ENCODE data around the gene PELO.
"Not testable (repeated sequence)": the region's sequence is repeated elsewhere in the genome, so short reads cannot be mapped to it uniquely, and the experiment has no call there.

Gene PELO, protein sequence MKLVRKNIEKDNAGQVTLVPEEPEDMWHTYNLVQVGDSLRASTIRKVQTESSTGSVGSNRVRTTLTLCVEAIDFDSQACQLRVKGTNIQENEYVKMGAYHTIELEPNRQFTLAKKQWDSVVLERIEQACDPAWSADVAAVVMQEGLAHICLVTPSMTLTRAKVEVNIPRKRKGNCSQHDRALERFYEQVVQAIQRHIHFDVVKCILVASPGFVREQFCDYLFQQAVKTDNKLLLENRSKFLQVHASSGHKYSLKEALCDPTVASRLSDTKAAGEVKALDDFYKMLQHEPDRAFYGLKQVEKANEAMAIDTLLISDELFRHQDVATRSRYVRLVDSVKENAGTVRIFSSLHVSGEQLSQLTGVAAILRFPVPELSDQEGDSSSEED

DNA sequence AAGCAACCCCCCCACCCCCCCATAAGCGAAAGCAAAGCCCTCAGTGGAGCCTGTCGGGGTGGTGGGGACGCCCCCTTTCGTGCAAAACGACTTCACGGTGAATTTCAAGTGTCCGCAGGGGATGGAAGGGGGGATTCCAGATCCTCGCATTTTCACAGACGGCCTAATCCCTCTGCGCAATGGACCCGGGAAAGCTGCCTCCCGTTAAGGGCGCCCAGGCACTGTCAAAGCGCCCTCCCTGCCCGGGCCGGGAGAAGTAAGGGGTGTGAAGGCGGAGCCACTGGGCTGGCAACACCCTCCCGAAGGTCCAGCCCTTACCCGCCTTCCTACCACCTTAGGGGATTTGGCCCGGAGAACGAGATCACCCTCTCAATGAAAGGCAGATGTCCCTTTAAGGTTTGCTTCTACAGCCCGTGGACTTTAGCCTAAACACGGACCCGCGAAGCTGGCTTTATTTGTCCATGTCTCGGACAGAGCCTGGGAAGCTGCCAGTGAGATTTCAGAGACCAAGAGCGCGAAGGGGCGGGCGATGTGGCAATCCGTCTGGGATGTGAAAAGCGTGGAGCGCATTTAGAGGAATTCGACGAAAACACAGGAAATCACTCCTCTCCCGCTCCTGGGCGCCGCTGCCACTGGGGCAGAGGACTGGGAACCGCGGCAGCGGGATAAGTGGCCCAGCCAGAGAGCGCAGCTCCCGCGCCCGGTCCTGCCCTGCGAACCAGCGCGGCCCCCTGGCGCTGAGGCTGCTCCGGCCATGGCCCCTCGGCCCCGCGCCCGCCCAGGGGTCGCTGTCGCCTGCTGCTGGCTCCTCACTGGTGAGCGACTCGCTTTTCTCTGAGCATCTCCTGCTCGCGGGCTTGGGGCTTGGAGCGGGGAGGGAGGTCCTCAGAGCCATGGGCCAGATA, at the start of gene PELO, which contains the start of gene ITGA1:
Gene PELO (plus strand): TSS at position 317 of the 905 bp plus-strand sequence. CDS start 12,479 bp downstream, outside the sequence.
Gene ITGA1 (plus strand): TSS at position 317 of the 905 bp plus-strand sequence. CDS start 438 bp downstream, at position 755.
- peak; percentile 22 to 49 for DNase-seq

DNA sequence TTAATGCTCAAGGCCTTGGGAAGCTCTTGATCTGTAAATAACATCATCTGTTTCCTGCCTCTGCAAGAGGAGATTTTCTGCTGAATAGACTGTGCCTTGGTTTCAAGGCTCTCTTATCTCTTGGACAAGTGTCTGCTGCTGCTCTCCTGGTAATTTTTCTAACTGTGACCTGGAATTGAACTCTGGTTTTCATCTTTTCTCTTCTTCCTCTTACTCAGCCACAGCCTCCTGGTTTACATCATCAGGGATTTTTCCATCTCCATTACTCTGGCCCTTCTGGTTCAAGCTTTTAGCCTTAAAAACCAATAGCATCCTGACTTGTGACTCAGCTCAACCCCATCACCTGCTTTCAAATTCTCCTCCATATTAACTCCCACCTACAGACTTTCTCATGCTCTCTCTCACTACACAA, 49.6 kb upstream of the PELO start:
- peak; percentile 14 to 18 for DNase-seq

DNA sequence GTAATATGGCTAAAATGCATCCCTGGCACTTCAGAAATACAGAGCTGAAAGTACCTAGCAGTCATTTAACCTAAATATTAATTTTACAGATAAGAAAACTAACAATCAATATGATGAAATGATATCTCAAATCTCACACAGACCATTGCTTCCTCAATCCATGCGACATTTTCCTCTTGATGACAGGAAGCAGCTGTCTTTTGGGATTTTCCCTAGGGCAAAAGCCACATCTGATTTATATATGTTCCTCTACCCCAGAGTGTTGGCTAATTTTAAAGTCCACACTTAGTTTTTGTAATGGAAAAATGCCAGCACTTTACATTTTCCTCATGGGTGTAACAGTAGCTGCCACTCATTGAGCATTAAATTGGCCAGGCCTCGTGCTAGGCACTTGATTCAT, 47.7 kb upstream of the PELO start:
- DNase-seq = no peak

DNA sequence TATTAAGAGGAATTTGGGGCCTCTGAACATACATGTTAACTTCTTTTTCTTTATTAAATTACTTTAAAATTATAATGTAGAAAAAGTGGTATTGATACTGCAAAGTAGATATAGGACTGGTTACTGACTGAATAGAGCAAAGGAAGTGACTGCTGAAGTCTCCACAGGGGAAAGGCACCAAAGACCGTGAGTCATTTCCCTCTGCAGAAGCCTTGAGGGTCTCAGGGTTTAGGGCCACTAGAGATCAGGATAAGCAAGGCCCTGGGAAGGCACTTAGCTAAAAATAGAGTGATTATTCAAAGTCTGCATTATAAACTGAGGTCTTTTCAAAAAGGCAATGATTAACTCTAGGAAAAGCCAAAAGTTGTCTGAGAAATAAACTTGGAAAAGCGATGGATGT, 44.7 kb upstream of the PELO start:
- peak; percentile 54 to 62 for DNase-seq

DNA sequence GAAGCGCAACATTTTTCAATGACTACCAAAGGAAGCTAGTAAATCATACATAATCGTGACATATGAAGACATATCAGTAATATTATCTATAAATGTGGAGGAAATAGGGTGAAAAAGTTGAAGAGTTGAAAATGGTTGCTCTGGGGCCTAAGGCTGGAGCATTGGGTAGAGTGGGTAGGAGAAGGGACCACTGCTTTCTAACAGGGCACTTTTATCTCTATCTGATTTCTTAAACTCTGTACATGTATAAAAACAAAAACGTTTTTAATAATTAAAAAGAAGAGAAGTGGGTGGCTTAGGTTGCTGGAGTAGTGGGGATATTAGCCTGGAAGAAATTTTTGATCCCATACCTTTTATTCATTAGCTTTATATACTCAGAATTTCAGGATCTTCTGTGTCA, 44.2 kb upstream of the PELO start:
- no peak for DNase-seq

DNA sequence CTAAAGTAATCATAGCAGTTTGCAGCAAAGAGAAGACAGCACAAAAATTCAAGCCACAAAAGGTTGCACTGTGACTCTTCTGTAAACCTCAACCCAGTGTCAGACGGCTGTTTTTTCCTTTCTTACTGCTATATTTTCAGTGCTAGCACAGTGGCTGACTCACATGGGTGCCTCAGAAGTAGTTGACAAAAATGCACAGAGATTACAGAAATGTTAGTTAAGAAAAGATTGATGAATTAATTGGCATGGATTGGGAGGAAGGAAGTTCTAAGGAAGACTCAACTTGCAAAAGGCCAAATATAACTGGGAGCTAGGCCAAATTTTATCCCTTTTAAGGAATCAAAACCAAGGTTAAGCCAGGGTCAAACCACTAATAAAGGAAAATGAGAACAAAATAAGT, 43.7 kb upstream of the PELO start:
- DNase-seq = peak; percentile 33 to 44

DNA sequence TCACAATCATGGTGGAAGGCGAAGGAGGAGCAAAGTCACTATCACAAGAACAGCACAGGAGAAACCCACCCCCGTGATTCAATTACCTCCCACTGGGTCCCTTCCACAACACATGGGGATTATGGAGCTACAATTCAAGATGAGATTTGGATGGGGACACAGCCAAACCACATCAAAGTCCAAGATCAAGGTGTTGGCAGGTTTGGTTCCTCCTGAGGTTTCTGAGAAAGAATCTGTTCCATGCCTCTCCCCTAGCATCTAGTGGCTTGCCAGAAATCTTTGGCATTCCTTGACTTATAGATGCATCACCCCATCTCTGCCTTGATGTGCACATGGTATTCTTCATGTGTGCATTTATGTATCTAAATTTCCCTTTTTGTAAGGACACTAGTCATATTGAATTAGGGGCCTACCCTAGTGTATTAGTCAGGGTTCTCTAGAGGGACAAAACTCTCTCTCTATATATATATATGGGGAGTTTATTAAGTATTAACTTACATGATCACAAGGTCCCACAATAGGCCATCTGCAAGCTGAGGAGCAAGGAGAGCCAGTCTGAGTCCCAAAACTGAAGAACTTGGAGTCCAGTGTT, 42.8 kb upstream of the PELO start:
- DNase-seq = not testable (repeated sequence)

DNA sequence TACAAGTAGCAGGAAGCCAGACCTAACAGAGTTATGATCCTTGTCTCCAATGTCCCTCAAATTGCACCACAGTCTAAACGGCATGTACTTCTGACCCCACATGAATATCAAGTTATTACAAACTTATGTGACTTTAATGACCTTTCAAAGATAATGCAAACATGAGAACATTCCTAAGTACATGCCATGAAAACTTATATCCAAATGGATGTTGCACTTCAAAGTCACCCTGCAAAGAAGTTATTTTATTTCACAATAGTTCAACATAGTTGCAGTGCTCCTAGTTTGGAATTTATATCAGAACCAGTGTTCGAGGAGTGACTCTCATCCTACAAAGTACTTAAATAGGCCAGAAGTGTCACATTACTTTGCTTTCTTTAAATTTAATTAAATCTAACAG, 41.2 kb upstream of the PELO start:
- no peak for DNase-seq

DNA sequence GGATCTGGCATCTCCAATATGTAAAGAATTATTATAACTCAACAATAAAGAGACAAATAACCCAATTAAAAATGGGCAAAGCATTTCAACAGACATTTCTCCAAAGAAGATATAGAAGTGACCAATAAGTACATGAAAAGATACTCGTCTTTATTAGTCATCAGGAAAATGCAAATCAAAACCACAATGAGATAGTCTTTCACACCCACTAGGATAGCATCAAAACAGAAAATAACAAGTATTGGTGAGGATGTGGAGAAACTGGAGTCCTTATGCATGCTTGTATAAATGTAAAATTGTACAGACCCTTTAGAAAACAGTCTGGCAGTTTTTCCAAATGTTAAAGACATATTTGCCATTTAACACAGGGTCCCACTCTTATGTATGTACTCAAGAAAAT, 39.1 kb upstream of the PELO start:
- no peak for DNase-seq

DNA sequence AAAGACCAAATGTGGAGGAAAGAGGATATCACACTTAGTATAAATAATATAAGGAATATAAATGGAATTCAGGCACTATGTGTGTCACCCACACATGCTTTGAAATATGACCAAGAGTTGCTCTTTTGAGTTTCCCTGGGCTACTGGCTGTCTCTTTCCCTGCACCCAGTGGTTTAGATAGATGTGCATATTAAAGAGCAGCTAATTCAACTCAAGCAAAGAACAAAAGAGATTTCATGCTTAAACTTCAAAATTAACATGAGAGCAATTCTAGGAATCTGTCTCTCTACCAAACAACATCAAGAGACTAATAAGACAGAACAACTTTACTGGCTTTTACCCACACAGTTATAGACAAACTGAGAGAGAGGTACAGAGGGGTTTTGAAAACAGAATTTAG, 38.0 kb upstream of the PELO start:
- no peak for DNase-seq

DNA sequence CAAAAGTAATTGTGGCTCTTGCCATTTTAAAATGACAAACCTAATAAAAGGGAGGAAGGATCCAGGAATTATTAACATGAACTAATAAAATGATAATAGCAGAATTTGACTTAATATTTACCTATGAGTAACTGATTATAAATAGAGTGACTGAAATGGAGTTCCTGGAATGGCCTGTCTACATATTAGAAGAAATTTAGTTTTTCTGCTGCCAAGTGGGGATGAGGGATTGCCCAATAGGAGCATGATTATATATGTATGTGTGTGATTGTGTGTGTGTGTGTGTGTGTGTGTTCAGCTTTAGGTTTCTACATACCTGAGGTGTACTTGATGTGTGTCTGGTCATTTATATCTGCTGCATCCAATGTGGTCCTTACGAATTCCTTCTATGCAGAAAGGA, 36.6 kb upstream of the PELO start:
- DNase-seq = no peak

DNA sequence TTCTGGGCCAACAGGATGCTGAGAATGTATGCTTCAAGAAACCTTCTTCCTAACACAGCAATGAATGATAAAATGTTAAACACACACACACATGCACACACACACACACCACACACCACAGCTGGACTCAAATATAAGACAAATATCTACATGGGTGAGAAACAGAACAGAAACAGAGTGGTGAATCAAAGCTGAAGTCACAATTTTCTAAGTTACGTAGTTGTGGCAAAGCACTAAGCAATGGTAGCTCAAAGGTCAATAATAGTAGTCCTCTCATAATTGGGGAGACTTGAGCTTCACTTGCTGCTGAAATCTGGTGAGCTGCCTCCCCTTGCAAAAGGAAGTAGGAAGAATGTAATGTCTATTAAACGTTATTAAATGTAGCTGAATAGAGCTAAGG, 33.7 kb upstream of the PELO start:
- no peak for DNase-seq

DNA sequence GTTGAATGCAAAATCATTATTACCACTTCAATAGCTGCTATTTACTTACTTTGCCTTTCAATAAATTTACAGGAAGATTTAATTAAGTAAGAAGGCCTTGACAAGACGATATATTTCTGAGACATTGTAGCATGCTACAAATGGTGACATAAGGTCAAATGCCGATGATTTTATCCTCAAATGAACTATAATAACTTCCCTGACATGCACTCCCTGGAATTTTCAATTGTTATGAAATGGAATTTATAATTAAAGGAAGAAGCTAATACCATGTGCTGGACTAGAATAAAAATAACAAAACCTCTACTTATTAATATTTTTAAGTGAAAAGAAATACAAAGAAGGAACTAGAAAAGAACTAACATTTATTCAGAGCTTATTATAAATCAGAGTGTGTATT, 30.2 kb upstream of the PELO start:
- no peak for DNase-seq

DNA sequence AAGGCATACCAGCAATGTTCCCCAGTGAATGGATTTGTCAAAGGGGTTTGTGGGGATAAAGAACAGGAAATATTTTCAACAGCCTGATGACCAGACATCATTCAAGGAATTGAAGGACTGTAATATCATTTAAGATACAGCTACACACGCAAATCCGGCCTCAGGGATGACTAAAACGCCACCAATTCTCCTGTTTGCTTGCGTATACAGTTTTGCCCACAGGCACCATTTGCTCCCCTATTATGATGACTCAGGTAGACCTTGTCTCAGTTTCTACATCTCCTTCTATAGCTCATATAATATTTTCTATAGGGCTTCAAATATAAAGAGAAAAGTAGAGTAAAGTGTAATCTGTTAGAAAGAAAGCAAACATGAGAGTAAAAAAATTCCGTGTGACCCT, 29.7 kb upstream of the PELO start:
- DNase-seq = no peak

DNA sequence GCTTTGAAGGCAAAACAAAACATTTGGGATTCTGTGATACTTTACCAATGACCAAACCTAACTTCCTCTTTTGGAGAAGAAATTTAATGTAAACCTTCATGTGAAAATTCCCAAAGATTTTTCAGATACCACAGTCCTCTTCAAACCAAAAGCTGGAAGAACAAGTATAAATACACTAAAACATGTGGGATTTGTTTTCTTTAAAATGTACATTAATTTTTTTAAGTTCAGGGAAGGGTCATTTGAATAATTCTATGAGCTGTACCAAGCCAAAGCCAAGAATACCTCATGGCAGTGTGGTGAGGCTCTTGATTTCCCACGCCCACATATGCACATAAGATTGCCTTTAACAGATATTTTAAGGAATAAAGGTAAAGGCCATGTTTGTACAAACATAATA, 28.4 kb upstream of the PELO start:
- no peak for DNase-seq

DNA sequence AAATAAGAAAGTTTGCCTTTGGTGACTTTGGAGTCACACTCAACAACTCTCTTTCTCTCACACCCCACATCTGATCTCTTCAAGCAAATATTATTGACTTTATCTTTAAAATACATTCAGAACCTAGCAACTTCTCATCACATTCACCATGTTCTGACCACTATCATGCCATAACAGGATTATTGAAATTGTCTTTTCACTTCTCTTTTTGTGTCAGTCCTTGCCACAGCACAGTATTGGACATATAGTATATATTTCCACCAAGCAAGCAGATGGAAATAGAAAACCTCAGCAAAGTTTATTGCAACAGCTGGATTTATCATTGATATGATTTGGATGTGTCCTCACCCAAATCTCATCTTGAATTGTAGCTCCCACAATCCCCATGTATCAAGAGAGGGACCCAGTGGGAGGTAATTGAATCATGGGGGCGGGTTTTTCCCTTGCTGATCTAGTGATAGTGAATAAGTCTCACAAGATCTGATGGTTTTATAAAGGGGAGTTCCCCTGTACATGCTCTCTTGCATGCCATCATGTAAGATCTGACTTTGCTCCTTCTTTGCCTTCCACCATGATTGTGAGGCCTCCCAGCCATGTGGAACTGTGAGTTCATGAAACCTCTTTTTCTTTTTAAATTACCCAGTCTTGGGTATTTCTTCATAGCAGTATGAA, 26.9 kb upstream of the PELO start:
- no peak for DNase-seq

DNA sequence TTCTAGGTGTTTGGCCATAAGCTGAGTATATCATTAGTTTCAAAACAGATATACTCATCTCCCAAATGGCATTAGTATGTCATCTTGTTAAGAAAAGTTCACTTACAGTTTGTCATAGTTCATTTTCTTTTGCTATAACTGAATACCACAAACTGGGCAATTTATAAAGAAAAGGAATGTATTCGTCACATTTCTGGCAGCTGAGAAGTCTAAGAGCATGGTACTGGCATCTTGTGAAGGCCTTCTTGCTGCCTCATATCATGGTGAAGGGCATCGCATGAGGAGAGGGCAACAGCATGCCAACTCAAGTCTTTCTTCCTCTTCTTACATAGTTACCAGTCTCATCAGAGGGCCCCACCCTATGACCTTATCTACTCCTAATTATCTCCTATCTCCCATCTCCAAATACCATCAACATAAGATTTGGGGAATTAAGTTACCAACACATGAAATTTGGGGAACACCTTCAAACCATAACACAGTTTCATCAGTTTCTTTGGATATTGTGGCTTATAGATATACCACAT, 20.4 kb upstream of the PELO start:
- DNase-seq = no peak

DNA sequence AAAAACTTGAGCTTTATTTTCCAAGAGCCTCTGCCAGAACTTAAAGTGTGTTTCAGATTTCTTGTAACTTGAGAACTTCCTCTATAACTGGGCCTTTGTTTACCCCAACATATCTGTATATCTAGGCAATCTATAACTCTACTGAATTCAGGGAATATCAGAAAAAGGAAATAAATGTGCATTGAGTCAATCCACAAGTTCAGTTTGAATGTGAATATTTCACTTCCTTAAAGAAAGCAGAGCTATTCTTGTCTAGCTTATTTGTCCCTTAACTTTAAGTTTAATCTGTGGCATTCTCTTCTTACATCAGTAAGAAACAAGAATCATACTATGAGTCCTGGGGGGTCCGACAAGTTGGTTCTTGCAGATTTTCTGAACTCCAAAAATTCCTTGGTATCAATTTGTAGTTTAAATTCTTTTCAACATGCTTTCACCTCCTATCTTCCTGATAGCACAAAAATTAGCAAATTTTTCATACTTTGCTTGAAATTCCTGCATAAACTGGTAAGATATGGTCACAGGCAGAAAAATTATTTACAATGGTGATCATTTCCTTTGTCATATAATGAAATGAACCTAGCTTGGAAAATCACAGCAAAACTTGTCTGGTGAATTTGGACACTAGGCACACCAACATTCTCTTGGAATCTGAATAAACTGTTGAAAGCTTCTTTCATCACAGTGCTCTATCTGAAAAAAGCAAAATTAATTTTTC, 19.8 kb upstream of the PELO start:
- DNase-seq = no peak

DNA sequence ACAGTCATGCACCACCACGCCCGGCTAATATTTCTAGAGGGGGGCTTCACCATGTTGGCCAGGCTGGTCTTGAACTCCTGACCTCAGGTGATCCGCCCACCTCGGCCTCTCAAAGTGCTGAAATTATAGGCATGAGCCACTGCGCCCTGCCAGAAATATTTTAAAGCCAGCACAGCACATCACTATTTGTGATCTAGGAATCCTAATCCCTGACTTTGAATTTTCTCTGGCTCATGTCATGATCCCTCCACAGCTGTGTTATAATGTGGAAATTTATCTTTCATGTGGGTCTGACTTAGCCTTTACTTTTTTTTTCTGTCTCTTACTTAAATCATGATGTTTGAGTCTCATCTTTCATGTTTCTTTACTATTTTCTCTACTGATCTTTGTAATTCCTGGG, 18.7 kb upstream of the PELO start:
- no peak for DNase-seq

DNA sequence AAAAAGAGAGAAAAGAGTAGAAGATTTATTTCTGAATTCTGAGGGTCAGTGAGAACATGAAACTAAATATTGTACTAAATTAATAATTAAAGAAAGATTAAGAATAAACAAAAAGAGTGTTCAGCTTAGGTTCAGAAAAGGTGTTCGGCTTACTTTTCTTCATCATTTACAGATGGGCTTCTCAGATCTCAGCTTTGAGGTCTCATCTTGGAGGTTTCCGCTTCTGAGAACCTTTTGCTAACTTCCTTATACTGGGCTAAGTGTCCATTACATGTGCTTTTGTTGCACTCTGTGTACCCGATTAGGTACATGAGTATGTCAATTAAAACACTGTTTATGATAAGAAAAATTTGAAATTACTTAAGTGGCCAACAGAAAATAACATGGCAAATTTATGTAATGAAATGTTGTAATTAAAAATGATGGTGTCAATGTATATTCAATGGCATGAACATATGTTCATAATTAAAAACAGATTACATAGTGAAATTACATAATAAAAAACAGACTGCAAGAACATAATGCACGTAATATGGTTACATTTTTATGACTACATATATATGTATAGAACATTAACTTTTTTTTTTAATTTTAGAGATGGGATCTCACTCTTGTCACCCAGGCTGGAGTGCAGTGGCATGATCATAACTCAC, 17.3 kb upstream of the PELO start:
- no peak for DNase-seq

DNA sequence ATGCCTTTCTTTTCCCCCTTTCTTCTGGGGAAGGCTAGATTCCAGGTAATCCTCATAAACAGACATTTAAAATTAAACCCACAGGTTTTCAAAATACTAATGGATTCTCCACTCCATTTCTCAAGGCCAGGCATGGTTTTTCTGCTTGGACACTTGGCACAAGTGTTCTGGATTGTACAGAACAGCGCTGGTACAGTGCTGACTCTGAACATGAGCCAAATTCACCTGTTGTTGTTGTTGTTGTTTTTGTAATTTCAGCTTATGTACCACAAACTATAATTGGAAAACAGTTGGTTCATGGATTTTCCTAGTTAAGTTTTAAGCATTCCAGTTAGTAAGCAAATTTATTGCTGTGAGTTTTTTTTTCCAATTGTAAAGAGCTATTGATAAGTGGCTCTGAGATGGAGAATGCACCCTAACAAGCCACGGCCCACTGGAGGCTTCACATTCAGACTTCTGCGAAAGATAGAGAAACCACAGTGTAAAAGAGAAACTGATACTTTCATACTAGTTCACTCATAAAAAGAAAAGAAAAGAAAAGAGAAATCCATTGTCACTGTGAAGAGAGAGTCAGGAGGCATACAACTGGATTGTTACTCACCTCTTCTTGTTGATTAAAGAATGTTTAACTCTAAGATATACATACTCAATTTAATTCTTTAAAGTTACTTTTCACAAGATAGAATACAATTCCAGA, 16.2 kb upstream of the PELO start:
- DNase-seq = no peak
